ENCODE data around the gene NOX3.

- TF ChIP-seq EZH2 (IDR thresholded peaks at IDR 0.05; ENCODE audit: borderline replicate concordance) (no peak), CTCF (IDR thresholded peaks at IDR 0.05; ENCODE audit: poor library complexity) (no peak)
Observed at GRCh38 chr6:155442562-155442961, 13.1 kb downstream of the NOX3 start.
